SK-N-SH treated with all-trans-retinoic acid at 6 μM for 48 hours (cell line): ENCODE data around the gene GATAD2A.

Source experiments
- ATAC-seq: fragments of 200-7000 bp; cut with Tn5 transposase; 3 replicates; pipeline ENCODE4 v1.9.1; 2020; ENCODE audit warnings: mild to moderate bottlenecking, moderate library complexity
- ARNTL ChIP-seq: fragments of 450-650 bp; formaldehyde crosslinking; IDR thresholded peaks from 2 replicates; pipeline ENCODE4 v1.5.0; 2020; ENCODE audit warnings: low read depth, mild to moderate bottlenecking, moderate library complexity, borderline replicate concordance
- BACH2 ChIP-seq: fragments of 250-450 bp; sonication (Bioruptor Pico); IDR thresholded peaks from 2 replicates; pipeline ENCODE4 v1.9.0; 2021; ENCODE audit warnings: mild to moderate bottlenecking, borderline replicate concordance
- CSDC2 ChIP-seq: fragments of 250-450 bp; sonication (Bioruptor Pico); IDR thresholded peaks from 2 replicates; pipeline ENCODE4 v1.5.0; 2020; ENCODE audit warnings: mild to moderate bottlenecking, moderate library complexity
- GLIS3 ChIP-seq: fragments of 250-450 bp; sonication (Bioruptor Pico); IDR thresholded peaks from 2 replicates; pipeline ENCODE4 v1.5.0; 2020; ENCODE audit warnings: mild to moderate bottlenecking, moderate library complexity
- ISL1 ChIP-seq: fragments of 250-450 bp; sonication (Bioruptor Pico); IDR thresholded peaks from 2 replicates; pipeline ENCODE4 v2.1.2; 2022; ENCODE audit warnings: mild to moderate bottlenecking, moderate library complexity
- OSR1 ChIP-seq: fragments of 250-450 bp; sonication (Bioruptor Pico); IDR thresholded peaks from 2 replicates; pipeline ENCODE4 v1.8.0; 2022; ENCODE audit warnings: moderate library complexity, mild to moderate bottlenecking, inconsistent platforms
- PPARA ChIP-seq: fragments of 250-450 bp; sonication (Bioruptor Pico); IDR thresholded peaks from 2 replicates; pipeline ENCODE4 v1.5.0; 2020; ENCODE audit warnings: mild to moderate bottlenecking, borderline replicate concordance
- RARB ChIP-seq: fragments of 250-450 bp; sonication (Bioruptor Pico); IDR thresholded peaks from 2 replicates; pipeline ENCODE4 v1.8.0; 2021; ENCODE audit warnings: mild to moderate bottlenecking, moderate library complexity
- SNAI2 ChIP-seq: fragments of 250-450 bp; sonication (Bioruptor Pico); IDR thresholded peaks from 2 replicates; pipeline ENCODE4 v1.5.0; 2020; ENCODE audit warnings: mild to moderate bottlenecking, moderate library complexity
- TCF4 ChIP-seq: fragments of 250-450 bp; sonication (Bioruptor Pico); IDR thresholded peaks from 2 replicates; pipeline ENCODE4 v1.8.0; 2021; ENCODE audit warnings: mild to moderate bottlenecking, moderate library complexity, borderline replicate concordance
- TOX ChIP-seq: fragments of 250-450 bp; sonication (Bioruptor Pico); IDR thresholded peaks from 2 replicates; pipeline ENCODE4 v1.8.0; 2021; ENCODE audit warnings: mild to moderate bottlenecking, moderate library complexity, borderline replicate concordance
- ZC3H10 ChIP-seq: fragments of 250-450 bp; sonication (Bioruptor Pico); IDR thresholded peaks from 2 replicates; pipeline ENCODE4 v1.5.1; 2021; ENCODE audit warnings: mild to moderate bottlenecking, moderate library complexity
- ZFP3 ChIP-seq: fragments of 250-450 bp; sonication (Bioruptor Pico); IDR thresholded peaks from 2 replicates; pipeline ENCODE4 v1.5.0; 2020; ENCODE audit warnings: mild to moderate bottlenecking, moderate library complexity
- ZNF565 ChIP-seq: fragments of 450-650 bp; formaldehyde crosslinking; conservative IDR thresholded peaks from 2 replicates; pipeline ENCODE4 v1.5.0; 2020; ENCODE audit warnings: low read depth, mild to moderate bottlenecking, moderate library complexity
- ZNF70 ChIP-seq: fragments of 450-650 bp; formaldehyde crosslinking; IDR thresholded peaks from 2 replicates; pipeline ENCODE4 v1.5.0; 2020; ENCODE audit warnings: mild to moderate bottlenecking, moderate library complexity
- ZNF8 ChIP-seq: fragments of 450-650 bp; formaldehyde crosslinking; IDR thresholded peaks from 2 replicates; pipeline ENCODE4 v1.5.0; 2020; ENCODE audit warnings: mild to moderate bottlenecking, moderate library complexity
- TF ChIP-seq, protein P1 (sequence below): fragments of 250-450 bp; sonication (Bioruptor Pico); IDR thresholded peaks from 2 replicates; pipeline ENCODE4 v1.8.0; 2020; ENCODE audit warnings: mild to moderate bottlenecking, moderate library complexity, borderline replicate concordance
- TF ChIP-seq, protein P2 (sequence below): fragments of 250-450 bp; sonication (Bioruptor Pico); IDR thresholded peaks from 2 replicates; pipeline ENCODE4 v1.5.1; 2020; ENCODE audit warnings: low read depth, mild to moderate bottlenecking, moderate library complexity
- TF ChIP-seq, protein P3 (sequence below): fragments of 250-450 bp; sonication (Bioruptor Pico); IDR thresholded peaks from 2 replicates; pipeline ENCODE4 v1.8.0; 2021; ENCODE audit warnings: low read depth, mild to moderate bottlenecking, moderate library complexity, borderline replicate concordance
- TF ChIP-seq, protein P4 (sequence below): fragments of 250-450 bp; sonication (Bioruptor Pico); IDR thresholded peaks from 2 replicates; pipeline ENCODE4 v1.5.1; 2021; ENCODE audit warnings: mild to moderate bottlenecking, moderate library complexity
- TF ChIP-seq, protein P5 (sequence below): fragments of 250-450 bp; sonication (Bioruptor Pico); IDR thresholded peaks from 2 replicates; pipeline ENCODE4 v1.5.0; 2020; ENCODE audit warnings: mild to moderate bottlenecking, moderate library complexity

GATAD2A gene

DNA sequence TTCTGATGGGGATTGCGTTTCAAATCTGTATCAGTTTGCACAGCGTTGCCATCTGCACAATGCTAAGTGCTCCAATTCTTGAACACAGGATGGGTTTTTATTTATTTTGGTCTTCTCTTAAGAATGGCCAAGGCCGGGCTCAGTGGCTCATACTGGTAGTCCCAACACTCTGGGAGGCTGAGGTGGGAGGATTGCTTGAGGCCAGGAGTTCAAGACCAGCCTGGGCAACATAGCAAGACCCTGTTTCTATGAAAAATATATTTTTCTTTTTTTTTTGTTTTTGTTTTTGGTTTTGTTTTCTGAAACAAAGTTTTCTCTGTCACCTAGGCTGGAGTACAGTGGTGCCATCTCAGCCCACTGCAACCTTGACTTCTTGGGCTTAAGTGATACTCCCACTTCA, 117.7 kb downstream of the GATAD2A start:
- TF ChIP-seq ISL1 = no peak
- TF ChIP-seq, protein P1, sequence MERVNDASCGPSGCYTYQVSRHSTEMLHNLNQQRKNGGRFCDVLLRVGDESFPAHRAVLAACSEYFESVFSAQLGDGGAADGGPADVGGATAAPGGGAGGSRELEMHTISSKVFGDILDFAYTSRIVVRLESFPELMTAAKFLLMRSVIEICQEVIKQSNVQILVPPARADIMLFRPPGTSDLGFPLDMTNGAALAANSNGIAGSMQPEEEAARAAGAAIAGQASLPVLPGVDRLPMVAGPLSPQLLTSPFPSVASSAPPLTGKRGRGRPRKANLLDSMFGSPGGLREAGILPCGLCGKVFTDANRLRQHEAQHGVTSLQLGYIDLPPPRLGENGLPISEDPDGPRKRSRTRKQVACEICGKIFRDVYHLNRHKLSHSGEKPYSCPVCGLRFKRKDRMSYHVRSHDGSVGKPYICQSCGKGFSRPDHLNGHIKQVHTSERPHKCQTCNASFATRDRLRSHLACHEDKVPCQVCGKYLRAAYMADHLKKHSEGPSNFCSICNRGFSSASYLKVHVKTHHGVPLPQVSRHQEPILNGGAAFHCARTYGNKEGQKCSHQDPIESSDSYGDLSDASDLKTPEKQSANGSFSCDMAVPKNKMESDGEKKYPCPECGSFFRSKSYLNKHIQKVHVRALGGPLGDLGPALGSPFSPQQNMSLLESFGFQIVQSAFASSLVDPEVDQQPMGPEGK (CRISPR knock-in tag) = no peak
- TF ChIP-seq ZNF70 (CRISPR knock-in tag) = no peak
- no peak for TF ChIP-seq ARNTL (CRISPR knock-in tag)
- no peak for TF ChIP-seq ZNF565 (CRISPR knock-in tag)
- TF ChIP-seq BACH2 = no peak
- TF ChIP-seq ZFP3 (CRISPR knock-in tag) = no peak
- TF ChIP-seq, protein P2, sequence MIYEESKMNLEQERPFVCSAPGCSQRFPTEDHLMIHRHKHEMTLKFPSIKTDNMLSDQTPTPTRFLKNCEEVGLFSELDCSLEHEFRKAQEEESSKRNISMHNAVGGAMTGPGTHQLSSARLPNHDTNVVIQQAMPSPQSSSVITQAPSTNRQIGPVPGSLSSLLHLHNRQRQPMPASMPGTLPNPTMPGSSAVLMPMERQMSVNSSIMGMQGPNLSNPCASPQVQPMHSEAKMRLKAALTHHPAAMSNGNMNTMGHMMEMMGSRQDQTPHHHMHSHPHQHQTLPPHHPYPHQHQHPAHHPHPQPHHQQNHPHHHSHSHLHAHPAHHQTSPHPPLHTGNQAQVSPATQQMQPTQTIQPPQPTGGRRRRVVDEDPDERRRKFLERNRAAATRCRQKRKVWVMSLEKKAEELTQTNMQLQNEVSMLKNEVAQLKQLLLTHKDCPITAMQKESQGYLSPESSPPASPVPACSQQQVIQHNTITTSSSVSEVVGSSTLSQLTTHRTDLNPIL (CRISPR knock-in tag) = no peak
- TF ChIP-seq GLIS3 (CRISPR knock-in tag) = no peak
- no peak for ATAC-seq

DNA sequence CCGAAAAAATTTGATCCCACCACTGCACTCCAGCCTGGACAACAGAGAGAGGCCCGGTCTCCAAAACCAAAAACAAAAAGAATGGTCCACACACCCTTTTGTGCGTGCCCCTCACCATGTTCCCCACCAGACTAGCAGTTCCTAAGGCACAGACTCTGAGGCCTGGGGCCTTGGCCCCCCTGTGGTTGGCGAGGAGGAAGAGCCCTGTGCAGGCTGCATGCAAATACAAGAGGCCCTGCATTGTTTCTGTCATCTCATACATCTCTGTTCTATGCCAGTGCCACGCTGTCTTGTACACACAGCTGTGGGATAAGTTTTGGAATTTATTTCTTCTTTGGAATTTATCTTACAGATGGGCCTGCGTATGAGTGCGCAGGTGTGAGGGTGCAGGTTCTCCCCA, 118.6 kb downstream of the GATAD2A start:
- TF ChIP-seq, protein P3, sequence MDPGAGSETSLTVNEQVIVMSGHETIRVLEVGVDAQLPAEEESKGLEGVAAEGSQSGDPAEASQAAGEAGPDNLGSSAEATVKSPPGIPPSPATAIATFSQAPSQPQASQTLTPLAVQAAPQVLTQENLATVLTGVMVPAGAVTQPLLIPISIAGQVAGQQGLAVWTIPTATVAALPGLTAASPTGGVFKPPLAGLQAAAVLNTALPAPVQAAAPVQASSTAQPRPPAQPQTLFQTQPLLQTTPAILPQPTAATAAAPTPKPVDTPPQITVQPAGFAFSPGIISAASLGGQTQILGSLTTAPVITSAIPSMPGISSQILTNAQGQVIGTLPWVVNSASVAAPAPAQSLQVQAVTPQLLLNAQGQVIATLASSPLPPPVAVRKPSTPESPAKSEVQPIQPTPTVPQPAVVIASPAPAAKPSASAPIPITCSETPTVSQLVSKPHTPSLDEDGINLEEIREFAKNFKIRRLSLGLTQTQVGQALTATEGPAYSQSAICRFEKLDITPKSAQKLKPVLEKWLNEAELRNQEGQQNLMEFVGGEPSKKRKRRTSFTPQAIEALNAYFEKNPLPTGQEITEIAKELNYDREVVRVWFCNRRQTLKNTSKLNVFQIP (CRISPR knock-in tag) = no peak
- TF ChIP-seq OSR1 (CRISPR knock-in tag) (no peak), SNAI2 (no peak)
- ATAC-seq = no peak

DNA sequence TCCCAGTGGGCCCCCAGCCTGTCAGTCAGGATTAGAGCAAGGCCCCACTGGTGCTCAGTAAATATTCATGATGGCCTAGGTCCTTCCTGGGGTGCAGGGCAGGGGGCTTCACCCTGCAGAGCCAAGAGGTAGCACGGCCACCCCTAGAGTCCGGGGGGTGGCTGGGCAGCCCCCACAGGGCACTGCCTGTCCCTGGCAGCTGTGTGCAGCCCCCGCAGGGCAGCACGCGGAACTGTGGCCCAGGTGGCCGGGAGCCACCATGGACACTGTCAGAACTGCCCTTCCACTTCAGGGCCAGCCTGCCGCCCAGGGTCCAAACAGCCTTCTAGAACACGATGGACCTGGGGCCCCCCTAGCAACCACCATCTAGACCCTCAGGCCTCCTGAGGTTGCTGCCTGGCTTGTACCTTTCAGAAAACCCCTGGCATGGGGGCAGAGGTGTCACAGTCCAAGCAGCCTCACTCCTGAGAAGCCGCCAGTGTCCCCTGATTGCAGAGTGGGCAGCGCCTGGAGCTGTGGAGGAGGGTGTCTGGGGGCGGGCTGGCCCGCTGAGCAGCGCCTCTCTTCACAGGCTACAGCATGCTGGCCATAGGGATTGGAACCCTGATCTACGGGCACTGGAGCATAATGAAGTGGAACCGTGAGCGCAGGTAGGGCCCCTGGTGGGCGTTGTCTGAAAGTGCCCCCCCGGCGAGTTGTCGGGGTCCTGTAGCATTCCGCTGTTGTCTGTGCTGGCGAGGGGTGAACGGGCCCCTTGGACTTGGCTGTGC, 120.3 kb downstream of the GATAD2A start:
- TF ChIP-seq, protein P4, sequence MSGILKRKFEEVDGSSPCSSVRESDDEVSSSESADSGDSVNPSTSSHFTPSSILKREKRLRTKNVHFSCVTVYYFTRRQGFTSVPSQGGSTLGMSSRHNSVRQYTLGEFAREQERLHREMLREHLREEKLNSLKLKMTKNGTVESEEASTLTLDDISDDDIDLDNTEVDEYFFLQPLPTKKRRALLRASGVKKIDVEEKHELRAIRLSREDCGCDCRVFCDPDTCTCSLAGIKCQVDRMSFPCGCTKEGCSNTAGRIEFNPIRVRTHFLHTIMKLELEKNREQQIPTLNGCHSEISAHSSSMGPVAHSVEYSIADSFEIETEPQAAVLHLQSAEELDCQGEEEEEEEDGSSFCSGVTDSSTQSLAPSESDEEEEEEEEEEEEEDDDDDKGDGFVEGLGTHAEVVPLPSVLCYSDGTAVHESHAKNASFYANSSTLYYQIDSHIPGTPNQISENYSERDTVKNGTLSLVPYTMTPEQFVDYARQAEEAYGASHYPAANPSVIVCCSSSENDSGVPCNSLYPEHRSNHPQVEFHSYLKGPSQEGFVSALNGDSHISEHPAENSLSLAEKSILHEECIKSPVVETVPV (CRISPR knock-in tag) = no peak
- TF ChIP-seq CSDC2 (no peak), ZNF70 (CRISPR knock-in tag) (no peak), ARNTL (CRISPR knock-in tag) (no peak), ZNF8 (CRISPR knock-in tag) (no peak), TOX (CRISPR knock-in tag) (no peak), OSR1 (CRISPR knock-in tag) (no peak), TCF4 (CRISPR knock-in tag) (no peak), SNAI2 (no peak), RARB (no peak), ZFP3 (CRISPR knock-in tag) (no peak), ZC3H10 (CRISPR knock-in tag) (no peak), PPARA (CRISPR knock-in tag) (no peak), BACH2 (no peak)
- TF ChIP-seq, protein P3 (CRISPR knock-in tag) = no peak
- TF ChIP-seq, protein P1 (CRISPR knock-in tag) = no peak
- TF ChIP-seq, protein P5, sequence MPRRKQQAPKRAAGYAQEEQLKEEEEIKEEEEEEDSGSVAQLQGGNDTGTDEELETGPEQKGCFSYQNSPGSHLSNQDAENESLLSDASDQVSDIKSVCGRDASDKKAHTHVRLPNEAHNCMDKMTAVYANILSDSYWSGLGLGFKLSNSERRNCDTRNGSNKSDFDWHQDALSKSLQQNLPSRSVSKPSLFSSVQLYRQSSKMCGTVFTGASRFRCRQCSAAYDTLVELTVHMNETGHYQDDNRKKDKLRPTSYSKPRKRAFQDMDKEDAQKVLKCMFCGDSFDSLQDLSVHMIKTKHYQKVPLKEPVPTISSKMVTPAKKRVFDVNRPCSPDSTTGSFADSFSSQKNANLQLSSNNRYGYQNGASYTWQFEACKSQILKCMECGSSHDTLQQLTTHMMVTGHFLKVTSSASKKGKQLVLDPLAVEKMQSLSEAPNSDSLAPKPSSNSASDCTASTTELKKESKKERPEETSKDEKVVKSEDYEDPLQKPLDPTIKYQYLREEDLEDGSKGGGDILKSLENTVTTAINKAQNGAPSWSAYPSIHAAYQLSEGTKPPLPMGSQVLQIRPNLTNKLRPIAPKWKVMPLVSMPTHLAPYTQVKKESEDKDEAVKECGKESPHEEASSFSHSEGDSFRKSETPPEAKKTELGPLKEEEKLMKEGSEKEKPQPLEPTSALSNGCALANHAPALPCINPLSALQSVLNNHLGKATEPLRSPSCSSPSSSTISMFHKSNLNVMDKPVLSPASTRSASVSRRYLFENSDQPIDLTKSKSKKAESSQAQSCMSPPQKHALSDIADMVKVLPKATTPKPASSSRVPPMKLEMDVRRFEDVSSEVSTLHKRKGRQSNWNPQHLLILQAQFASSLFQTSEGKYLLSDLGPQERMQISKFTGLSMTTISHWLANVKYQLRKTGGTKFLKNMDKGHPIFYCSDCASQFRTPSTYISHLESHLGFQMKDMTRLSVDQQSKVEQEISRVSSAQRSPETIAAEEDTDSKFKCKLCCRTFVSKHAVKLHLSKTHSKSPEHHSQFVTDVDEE (CRISPR knock-in tag) = no peak
- TF ChIP-seq, protein P2 (CRISPR knock-in tag) = no peak
- no peak for ATAC-seq
